CD4-positive, alpha-beta T cell (primary cell): Measurements from ENCODE around the gene EEFSEC. TPM values are rescaled to one million over a fixed set of nuclear protein-coding genes. Genes with fewer than 3 reads are reported as not detected.

Experiments
- ATAC-seq: fragments of 200-7000 bp; cut with Tn5 transposase; one replicate; pipeline ENCODE4 v1.10.0; 2022; ENCODE audit warnings: mild to moderate bottlenecking; ENCODE audit not compliant: poor library complexity
- CTCF ChIA-PET: fragments of 350-600 bp; sonication (Branson Sonifier 250); formaldehyde crosslinking; loops from one replicate; lab custom pipeline; 2021; ENCODE audit warnings: antibody characterized with exemption, inconsistent platforms; lab: Charles Lee
- POLR2A ChIA-PET: fragments of 350-600 bp; sonication (Branson Sonifier 250); formaldehyde crosslinking; loops from one replicate; lab custom pipeline; 2021; ENCODE audit warnings: antibody characterized with exemption, inconsistent platforms; lab: Charles Lee
- DNase-seq, 14 experiments: peaks; one replicate each; pipeline ENCODE4 v3.0.0-alpha.2; 2013 to 2020; ENCODE audit warnings: mixed read lengths in 2 of 14
- H3K27ac ChIP-seq, 2 donors: one replicate each; pipeline versions ENCODE4 v1.5.1 to v1.7.0; 2013; ENCODE audit warnings: low read length in 2 of 2, low read depth in 1 of 2, mild to moderate bottlenecking in 1 of 2
- H3K27me3 ChIP-seq, 2 experiments: 1 replicate in 1 of 2; 2 replicates in 1 of 2; pipeline versions ENCODE4 v1.6.1 to v1.7.0; 2013; ENCODE audit warnings: low read length in 2 of 2, control low read depth in 1 of 2, mild to moderate bottlenecking in 1 of 2, moderate library complexity in 1 of 2; ENCODE audit not compliant: insufficient read depth in 2 of 2, control insufficient read depth in 1 of 2
- H3K36me3 ChIP-seq: one replicate; pipeline ENCODE4 v1.6.1; 2013; ENCODE audit warnings: low read length, control low read depth; ENCODE audit not compliant: insufficient read depth
- H3K4me1 ChIP-seq: one replicate; pipeline ENCODE4 v1.6.1; 2013; ENCODE audit warnings: low read length, control low read depth; ENCODE audit not compliant: insufficient read depth
- H3K4me3 ChIP-seq: one replicate; pipeline ENCODE4 v1.5.1; 2013; ENCODE audit warnings: mild to moderate bottlenecking, low read length, moderate library complexity
- H3K9me3 ChIP-seq, 2 experiments: 1 replicate in 1 of 2; 2 replicates in 1 of 2; pipeline versions ENCODE4 v1.6.1 to v1.7.0; 2013; ENCODE audit warnings: low read length in 2 of 2, mild to moderate bottlenecking in 2 of 2, control low read depth in 1 of 2, moderate library complexity in 1 of 2; ENCODE audit not compliant: control insufficient read depth in 1 of 2, insufficient read depth in 1 of 2
- H3K27ac Mint-ChIP-seq: one replicate; pipeline ENCODE4 v1.8.0; 2020; ENCODE audit warnings: mixed read lengths
- H3K27me3 Mint-ChIP-seq: one replicate; pipeline ENCODE4 v1.8.0; 2021; ENCODE audit warnings: mixed read lengths
- H3K36me3 Mint-ChIP-seq: one replicate; pipeline ENCODE4 v1.8.0; 2021; ENCODE audit warnings: low read depth, mixed read lengths
- H3K4me1 Mint-ChIP-seq: one replicate; pipeline ENCODE4 v1.8.0; 2021; ENCODE audit warnings: low read depth, mixed read lengths
- H3K4me3 Mint-ChIP-seq: one replicate; pipeline ENCODE4 v1.8.0; 2020; ENCODE audit warnings: mild to moderate bottlenecking, mixed read lengths
- H3K9me3 Mint-ChIP-seq: one replicate; pipeline ENCODE4 v1.8.0; 2020; ENCODE audit warnings: mixed read lengths
- intact Hi-C, 2 experiments: fragments of 100-400 bp; cut with DNase I in 1 of 2; cut with micrococcal nuclease in 1 of 2; formaldehyde crosslinking; loops; one replicate each; pipeline versions ENCODE4 v1.15.1 to v1.9.0; 2023 to 2025; cut with DNase I, micrococcal nuclease
- total RNA-seq, 174 experiments: library from RNA in 2 of 174; stranded (reverse) in 2 of 174; gene quantifications; one replicate each; pipeline ENCODE4 v1.2.3 and lab custom pipeline; 2021 to 2026
- TF ChIP-seq, protein P1 (sequence below): fragments of 200-600 bp; IDR thresholded peaks from one replicate; pipeline ENCODE4 v1.8.0; 2022; ENCODE audit warnings: antibody characterized with exemption, mild to moderate bottlenecking

The EEFSEC gene
- total RNA-seq, 2 experiments from 2014 or later = 13.1 to 13.9 TPM

DNA sequence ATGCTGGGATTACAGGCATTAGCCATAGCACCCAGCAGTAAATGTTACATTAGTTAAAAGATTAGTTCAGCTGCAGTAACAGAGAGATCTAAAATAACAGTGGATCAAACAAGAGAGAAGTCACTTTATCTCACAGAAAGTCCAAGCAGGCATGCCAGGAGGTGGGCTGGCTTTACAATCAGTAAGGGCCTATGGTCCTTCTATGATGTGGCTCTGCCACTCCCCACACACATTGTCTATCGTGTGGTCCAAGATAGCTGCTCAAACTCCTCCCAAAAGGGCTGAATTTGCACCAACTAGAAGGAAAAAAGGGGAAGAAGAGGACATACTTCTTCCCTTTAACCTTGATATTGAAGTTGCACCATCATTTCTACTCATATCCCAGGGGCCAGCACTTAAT is 25.0 kb upstream of the EEFSEC start:
- Histone ChIP-seq H3K4me1 (peaks cover 11% of the 10 kb centered on the region), H3K36me3 (no peaks in the 10 kb centered on the region), H3K4me3 (no peak overlapping the region), H3K27me3 (no peaks in the 10 kb centered on the region), H3K27ac (no peak overlapping the region), H3K9me3 (peaks cover 0 to 6% of the 10 kb centered on the region in 2 experiments)
- Mint-ChIP-seq H3K4me3 (no peak overlapping the region), H3K9me3 (no peaks in the 10 kb centered on the region), H3K4me1 (peaks cover 14% of the 10 kb centered on the region), H3K36me3 (peaks cover 5% of the 10 kb centered on the region), H3K27me3 (no peaks in the 10 kb centered on the region), H3K27ac (no peak overlapping the region)
- ChIA-PET CTCF (no interaction called here), POLR2A (interaction anchor here (1.2 kb wide), 1 partner anchor 25 kb away, joined by 3 read pairs; no protein-coding TSS in a partner anchor)
- intact Hi-C loops = loop anchor here in 1 of 2 experiments (10.0 kb wide), 2 partner anchors 453 to 533 kb away; partner anchors contain the start of genes ABTB1, MCM2 and TPRA1
- DNase-seq (no peak), ATAC-seq (no peak)
- TF ChIP-seq, protein P1, sequence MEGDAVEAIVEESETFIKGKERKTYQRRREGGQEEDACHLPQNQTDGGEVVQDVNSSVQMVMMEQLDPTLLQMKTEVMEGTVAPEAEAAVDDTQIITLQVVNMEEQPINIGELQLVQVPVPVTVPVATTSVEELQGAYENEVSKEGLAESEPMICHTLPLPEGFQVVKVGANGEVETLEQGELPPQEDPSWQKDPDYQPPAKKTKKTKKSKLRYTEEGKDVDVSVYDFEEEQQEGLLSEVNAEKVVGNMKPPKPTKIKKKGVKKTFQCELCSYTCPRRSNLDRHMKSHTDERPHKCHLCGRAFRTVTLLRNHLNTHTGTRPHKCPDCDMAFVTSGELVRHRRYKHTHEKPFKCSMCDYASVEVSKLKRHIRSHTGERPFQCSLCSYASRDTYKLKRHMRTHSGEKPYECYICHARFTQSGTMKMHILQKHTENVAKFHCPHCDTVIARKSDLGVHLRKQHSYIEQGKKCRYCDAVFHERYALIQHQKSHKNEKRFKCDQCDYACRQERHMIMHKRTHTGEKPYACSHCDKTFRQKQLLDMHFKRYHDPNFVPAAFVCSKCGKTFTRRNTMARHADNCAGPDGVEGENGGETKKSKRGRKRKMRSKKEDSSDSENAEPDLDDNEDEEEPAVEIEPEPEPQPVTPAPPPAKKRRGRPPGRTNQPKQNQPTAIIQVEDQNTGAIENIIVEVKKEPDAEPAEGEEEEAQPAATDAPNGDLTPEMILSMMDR = no peak

DNA sequence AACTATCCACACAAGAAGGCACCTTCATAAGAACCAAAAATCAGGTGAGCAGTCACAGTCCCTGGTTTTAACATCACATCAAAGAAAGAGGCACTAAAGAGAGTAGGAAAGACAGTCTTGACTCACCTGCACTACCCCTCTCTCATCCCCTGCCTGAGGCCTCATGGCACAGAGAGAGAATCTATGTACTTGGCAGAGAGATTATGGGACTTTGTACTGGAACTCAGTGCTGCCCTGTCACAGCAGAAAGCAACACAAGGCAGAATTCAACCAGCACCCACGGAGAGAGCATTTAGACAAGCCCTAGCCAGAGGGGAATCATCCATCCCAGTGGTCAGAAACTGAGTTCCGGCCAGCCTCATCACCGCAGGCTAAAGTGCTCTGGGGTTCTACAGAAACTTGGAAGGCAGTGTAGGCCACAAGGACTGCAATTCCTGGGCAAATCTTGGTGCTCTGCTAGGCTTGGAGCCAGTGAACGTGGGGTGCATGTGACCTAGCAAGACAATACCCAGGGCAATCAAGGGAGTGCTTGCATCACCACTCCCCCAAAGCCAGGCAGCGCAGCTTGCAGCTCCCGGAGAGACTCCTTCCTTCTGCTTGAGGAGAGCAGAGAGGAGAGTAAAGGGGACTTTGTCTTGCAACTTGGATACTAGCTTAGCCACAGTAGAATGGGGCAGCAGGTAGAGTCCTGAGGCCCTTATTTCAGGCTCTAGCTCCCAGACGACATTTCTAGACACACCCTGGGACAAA is 21.2 kb upstream of the EEFSEC start:
- Histone ChIP-seq H3K36me3 (no peaks in the 10 kb centered on the region), H3K9me3 (peaks cover 0 to 6% of the 10 kb centered on the region in 2 experiments), H3K27ac (no peak overlapping the region), H3K4me1 (no peaks in the 10 kb centered on the region), H3K27me3 (no peaks in the 10 kb centered on the region), H3K4me3 (no peak overlapping the region)
- Mint-ChIP-seq H3K4me3 (no peak overlapping the region), H3K27ac (peak overlapping the region; percentile 40), H3K36me3 (no peaks in the 10 kb centered on the region), H3K9me3 (no peaks in the 10 kb centered on the region), H3K4me1 (no peaks in the 10 kb centered on the region), H3K27me3 (peaks cover 4% of the 10 kb centered on the region)
- no peak for DNase-seq
- no peak for ATAC-seq
- CTCF ChIA-PET = interaction anchor here (2.0 to 3.6 kb wide), 2 partner anchors 36 to 56 kb away, joined by 11 to 61 read pairs; no protein-coding TSS in a partner anchor
- intact Hi-C loops = loop anchor here in 1 of 2 experiments (5.0 kb wide), 1 partner anchor 55 kb away; no protein-coding TSS in a partner anchor
- TF ChIP-seq, protein P1 = no peak
- POLR2A ChIA-PET = interaction anchor here (0.7 kb wide), 1 partner anchor 8 kb away, joined by 3 read pairs; the partner anchor contains the start of gene RUVBL1

DNA sequence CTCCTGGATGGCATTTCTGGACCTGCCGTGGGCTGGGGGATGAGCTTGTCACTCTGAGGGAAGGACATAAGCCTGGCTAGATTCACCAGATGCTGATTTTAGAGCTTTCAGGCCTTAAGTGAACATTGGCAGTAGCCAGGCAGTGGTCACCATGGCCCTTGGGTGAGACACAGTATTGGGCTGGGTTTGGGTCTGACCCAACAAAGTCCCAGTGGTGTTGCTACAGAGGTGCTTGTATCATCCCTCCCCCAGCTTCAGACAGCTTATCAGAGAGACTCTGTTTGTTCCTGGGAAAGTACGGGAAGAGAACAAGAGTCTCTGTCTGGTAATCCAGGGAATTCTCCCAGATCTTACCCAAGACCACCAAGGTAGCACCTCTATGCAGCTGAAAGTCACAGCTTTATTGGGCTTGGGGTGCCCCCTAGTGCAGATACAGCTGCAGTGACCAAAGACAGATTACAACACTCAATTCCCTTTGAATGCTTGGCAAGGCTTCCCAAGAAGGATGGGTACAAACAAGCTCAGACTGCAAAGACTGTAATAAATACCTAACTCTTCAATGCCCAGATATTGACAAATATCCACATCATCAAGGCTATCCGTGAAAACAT is 19.9 kb upstream of the EEFSEC start:
- ChIA-PET CTCF (interaction anchor here (1.0 to 3.6 kb wide), 10 partner anchors 10 to 558 kb away, joined by 3 to 61 read pairs (median 6); partner anchors contain the start of gene RUVBL1), POLR2A (interaction anchor here (0.7 to 1.3 kb wide), 4 partner anchors 10 to 58 kb away, joined by 3 to 7 read pairs (median 4); partner anchors contain the start of gene RUVBL1)
- Mint-ChIP-seq H3K36me3 (no peaks in the 10 kb centered on the region), H3K4me3 (no peak overlapping the region), H3K27ac (no peak overlapping the region), H3K9me3 (no peaks in the 10 kb centered on the region), H3K4me1 (no peaks in the 10 kb centered on the region), H3K27me3 (peaks cover 4% of the 10 kb centered on the region)
- ATAC-seq = peak; percentile 78
- Histone ChIP-seq H3K27ac (no peak overlapping the region), H3K4me1 (no peaks in the 10 kb centered on the region), H3K36me3 (no peaks in the 10 kb centered on the region), H3K4me3 (no peak overlapping the region), H3K9me3 (peaks cover 0 to 6% of the 10 kb centered on the region in 2 experiments), H3K27me3 (no peaks in the 10 kb centered on the region)
- intact Hi-C loops = loop anchor here (1.0 to 5.0 kb wide), 2 partner anchors 38 to 56 kb away; no protein-coding TSS in a partner anchor
- peak in 13 of 14 experiments; percentile 23 to 70 (median 41) for DNase-seq
- TF ChIP-seq, protein P1 = peak; percentile 66
